GM19324 (cell line): Measurements from ENCODE around the gene AP2A1.

Source experiments
- ATAC-seq: cut with Tn5 transposase; IDR thresholded peaks from one replicate; pipeline ENCODE4 v1.9.1; 2021; ENCODE audit warnings: mild to moderate bottlenecking, moderate library complexity; ENCODE audit not compliant: unreplicated experiment, low FRiP score

The AP2A1 gene

GRCh38 chr19:49836176-49837008 is 69.6 kb downstream of the AP2A1 start:
- no peak for ATAC-seq

DNA sequence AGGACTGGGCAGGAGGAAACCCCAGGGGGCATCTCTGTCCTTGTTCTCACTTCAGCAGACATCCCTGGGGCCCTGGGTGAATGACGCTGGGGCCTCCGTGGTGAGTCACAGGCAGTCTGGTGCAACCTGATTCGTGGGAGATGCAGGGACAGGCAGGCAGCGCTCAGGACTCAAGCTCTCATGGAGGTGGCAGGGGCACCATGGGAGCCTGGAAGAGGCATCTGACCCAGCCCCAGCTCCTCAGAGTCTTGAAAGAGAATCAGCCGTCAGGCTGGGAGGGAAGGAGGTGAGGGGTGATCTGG is 70.2 kb downstream of the AP2A1 start:
- no peak for ATAC-seq

- ATAC-seq, result no peak
Observed at GRCh38 chr19:49837425-49837824, 70.6 kb downstream of the AP2A1 start.

DNA sequence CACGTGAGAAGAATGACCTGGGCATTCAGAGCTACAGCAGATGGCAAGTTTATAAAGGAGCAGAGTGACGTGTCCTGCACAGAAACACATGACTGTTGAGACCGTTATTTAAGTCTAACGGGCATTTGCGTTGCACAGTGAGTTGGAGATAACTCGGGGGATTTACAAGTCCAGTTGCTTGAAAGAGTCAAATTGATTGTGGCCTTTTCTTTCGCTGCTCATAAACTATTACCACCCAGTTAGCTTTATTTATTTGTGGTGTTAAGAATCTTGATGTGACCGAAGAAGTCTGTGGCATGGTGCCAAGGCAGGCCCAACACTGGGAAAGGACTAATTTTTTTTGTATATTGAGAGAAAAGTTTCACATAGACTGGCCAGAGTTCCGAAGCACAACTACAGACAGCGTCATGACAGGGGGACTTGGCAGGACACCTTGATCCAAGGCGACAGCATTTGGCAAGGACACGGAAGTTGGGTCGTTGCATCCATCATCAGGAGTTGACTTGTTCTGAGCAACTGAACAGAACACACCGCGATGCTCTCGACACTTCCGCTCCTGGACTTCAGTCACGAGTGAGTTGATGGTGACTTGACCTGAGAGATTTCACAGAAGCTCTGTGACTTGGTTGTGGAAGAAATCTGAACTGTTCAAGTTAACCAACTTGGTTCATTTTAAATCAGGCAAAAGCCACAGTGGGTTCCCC is 72.2 kb downstream of the AP2A1 start:
- ATAC-seq, result no peak

DNA sequence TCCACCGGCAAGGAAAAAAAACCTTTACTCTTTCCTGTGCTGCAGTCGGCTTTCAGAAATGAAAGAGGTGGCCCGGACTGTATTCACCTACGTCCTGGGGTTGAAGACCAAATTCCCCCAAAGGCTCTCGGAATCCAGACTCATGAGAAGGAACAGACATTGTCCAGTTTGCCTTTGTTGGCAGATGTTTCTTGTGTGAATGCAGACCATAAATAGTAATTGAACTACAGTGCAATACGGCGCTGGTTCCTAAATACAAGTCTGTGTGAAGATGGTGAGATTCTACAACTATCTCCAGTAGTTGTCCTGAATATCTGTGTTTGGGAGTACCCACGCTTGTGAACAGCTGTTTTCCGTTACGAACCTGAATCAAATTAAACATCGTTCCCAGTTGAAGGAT is 72.9 kb downstream of the AP2A1 start:
- ATAC-seq, result no peak

- no peak for ATAC-seq
Observed at GRCh38 chr19:49840321-49840720, 73.5 kb downstream of the AP2A1 start.

GRCh38 chr19:49840736-49841249 is 74.0 kb downstream of the AP2A1 start:
- no peak for ATAC-seq

DNA sequence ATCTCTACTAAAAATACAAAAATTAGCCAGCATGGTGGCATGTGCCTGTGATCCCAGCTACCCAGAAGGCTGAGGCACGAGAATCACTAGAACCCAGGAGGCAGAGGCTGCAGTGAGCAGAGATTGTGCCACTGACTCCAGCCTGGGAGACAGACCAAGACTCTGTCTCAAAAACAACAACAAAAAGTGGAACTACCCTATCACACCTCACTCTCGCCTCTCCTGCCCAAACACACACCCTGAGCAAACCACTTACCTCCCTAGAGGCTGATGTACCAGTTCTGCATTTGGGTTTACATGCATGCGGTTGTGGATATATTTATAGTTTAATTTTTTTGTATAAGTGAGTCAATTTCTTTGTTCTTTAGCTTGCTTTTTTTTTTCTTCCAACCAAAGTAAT is 76.5 kb downstream of the AP2A1 start:
- ATAC-seq, result no peak

DNA sequence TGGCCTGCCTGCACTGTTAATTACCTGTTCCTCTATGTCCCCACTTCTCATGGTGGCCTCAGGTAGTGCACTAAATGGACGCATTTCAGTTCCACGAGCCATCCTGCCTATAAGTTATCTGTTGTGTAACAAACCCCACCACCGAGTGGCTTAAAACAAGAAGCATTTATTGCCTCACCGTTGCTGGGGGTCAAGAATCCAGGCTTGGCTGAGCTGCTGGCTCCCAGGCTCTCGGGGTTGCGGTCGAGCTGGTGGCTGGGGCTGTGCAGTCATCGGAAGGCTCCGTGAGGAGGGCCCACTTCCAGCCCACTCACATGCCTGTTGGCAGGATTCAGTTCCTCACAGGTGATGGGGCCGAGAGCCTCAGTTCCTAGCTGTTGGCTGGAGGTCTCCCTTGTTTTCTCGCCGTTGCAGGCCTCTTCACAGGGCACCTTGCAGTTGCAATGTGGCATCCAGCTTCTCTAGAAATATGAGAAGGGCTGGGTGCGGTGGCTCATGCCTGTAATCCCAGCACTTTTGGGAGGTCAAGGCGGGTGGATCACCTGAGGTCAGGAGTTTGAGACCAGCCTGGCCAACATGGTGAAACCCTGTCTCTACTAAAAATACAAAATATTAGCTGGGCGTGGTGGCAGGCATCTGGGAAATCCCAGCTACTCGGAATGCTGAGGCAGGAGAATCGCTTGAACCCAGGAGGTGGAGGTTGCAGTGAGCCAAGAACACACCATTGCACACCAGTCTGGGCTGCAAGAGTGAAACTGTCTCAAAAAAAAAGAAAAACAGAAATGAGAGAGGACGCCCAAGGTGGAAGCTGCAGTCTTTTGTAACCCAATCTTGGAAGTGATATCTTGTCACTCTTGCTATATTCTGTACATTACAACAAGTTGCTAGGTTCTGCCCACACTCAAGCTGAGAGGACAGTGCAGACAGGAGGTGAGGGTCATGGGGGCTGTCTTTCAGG is 77.6 kb downstream of the AP2A1 start:
- ATAC-seq, result no peak

DNA sequence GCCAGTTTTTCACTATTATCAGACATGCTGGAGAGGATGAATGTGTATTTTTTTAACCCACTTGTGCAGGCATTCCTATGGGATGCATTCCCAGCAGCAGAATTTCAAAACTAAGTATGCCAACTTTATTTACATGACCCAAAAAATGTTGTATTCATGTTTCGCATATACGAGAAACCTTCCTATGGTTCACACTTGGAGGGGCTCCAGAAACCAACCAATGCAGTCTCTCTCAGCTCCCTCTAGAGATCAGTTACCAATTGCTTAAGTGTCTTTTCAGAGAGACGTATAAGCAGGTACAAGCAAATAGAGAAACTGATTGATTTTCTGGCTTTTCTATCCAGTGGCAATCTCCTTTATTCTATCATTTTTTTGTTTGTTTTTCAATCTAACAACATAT is 78.6 kb downstream of the AP2A1 start:
- ATAC-seq, result no peak

DNA sequence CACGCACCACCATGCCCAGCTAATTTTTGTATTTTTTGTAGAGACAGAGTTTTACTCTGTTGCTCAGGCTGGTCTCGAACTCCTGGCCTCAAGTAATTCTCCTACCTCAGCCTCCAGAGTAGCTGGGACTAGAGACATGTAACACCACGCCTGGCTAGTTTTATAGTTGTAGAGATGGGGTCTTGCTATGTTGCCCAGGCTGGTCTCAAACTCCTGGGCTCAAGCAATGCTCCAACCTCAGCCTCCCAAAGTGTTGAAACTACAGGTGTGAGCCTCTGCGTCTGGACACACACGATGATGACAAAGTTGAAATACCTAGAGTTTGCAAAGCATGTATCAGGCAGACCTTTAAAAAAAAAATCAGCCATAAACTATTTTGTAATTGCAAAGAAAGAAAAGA is 79.6 kb downstream of the AP2A1 start:
- no peak for ATAC-seq

- ATAC-seq, result no peak
Observed at GRCh38 chr19:49847731-49848696, 81.2 kb downstream of the AP2A1 start.

DNA sequence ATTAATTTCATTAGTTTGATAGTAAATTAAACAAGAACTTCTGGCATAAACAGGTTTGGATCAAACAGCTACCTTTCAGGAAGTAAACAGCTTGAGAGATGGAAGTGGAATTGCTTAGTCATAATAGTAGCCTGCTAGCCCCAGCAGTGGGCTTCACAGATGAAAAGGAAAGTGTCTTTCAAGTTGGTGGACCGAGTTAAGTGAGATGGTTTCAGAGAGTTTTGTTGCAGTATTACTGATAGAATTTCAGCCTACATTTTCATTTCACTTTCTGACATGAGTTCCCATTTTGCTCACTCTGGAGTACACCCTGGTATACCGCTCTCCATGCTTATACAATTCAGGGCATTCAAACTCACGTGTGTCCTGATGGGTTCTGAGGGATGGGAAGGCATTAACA is 82.1 kb downstream of the AP2A1 start:
- ATAC-seq, result no peak

DNA sequence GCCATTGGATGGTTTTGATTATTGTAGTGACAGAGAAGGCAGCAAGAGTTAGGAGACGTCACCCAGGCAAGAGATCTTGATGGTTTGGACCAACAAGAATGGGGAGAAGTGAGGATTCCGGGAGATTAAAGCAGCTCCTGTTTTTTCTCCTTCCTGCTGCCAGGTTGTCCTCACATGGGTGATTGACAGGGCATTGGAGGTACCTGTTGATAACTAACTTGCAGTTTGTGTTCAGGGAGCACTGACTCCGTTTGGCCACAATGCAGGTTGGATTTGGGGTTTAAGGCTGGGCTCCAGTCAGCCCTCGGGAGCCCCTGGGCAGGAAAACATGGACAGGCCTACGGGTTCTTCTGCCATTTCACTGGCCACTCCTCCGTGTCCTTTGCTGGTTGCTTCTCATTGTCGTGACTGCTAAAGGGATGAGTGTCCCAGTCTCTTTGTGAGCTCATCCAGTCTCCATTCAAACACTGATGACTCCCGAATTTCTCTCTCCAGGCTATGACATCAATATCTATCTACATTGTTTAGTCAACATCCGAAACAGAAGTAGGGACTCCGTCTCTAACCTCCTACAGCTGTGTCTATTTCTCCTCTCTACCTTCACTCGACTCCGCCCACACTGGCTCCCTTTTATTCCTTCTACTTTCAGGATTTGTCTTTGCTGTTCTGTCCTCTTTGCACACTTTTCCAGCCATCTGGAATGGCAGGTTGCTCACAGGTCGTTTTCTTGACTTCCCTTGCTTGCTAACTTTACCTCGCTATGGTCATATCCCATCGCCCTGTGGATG is 82.8 kb downstream of the AP2A1 start:
- ATAC-seq, result no peak

DNA sequence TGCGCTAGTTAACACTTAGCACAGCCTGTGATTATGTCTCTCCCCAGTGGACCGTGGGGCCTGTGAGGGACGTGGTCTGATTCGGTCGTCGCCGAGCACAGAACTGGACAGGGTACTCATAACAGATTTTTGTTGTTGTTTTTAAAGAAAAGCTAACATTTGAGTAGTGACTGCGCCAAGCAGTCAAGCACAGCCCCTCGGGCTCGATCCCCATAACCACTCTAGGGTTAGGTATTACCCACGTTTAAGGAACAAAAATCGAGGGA is 83.4 kb downstream of the AP2A1 start:
- no peak for ATAC-seq

DNA sequence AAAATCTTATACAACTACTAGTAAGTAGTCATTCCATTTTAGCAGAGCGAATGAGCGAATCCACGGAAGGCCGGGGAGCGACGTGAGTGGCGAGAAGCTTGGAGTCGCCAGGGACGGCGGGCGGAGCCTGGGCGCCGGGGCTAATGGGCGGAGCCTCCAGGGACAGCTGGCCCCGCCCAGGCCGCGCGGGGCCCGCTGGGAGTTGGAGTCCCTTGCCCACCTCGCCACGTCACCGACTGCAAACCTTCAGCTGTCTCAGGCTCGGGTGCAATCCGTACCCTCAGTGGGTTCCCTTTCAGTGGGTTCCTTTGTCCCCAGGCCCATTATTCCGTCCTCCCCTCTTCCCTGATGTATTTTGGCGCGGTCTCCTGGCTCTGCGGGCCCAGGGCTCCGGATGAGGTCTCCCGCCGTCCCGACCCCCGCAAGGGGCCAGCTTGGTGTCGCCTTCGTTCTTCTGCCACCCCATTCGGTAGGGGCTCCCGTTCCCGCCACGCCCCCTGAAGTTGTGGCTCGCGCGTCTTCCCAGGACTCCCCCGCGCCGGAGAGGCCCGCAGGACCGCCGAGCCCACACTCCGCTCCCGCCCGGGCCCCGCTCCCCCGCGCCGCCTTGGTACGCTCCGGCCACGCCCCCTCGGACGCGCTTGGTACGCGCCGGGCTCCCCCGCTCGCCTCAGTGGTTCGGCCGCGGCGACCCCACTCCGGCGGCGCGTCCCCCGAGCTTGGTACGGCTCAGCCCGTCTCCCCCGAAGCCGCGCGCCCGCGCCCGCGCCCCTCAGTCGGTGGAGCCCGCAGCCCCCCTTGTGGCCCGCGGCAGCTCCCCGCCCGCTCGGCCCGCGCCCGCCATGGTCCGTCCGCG is 83.9 kb downstream of the AP2A1 start, which contains the start of gene PTOV1:
TSS of gene PTOV1 (plus strand) at position 673 of the 856 bp plus-strand sequence.
- ATAC-seq, result peak; percentile 67

DNA sequence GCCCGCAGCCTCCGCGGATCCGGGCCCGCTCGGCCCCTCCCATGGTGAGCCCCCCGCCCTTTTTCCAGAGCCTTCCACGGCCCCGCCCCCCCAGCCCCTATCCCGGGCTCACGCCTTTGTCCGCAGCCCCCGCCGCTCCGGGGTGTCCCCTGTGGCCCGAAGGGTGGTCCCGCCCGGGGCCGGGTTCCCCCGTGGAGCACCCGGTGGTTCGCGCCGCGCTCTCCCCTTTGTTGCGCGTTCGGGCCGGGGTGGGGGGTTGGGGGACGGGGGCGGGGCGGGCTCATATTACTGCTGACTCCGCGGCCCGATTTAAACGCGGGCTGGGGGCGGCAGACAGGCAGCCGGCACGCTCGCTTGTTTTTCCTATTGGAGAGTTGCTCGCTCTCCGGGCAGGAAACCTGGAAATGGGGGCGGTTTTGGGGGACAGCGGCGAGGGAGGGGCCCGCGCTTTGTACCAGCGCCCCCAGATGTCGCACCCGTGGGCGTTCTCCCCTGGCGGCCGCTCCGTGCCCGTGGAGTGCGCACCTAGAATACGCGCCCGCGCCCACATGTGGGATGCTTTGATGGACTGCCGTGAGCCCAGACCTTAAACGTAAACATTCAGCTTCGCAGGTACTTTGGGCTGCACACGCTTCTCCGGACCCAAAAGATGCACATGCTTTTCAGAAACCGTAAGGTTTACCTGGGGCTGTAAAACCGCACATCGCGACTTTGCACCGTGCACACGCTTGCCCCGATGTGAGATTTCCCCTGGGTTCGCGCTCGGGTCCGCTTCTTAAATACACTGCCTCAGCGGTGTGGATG is 84.9 kb downstream of the AP2A1 start:
- ATAC-seq, result peak; percentile 10
